CD4-positive, alpha-beta T cell treated with Interleukin-1 beta for 1 hour (primary cell): ENCODE measurements around the gene WNK3.

Source experiments
- DNase-seq, 2 donors: peaks; one replicate each; pipeline ENCODE4 v3.0.0-alpha.2; 2020 to 2022

Gene WNK3

GRCh38 chrX:54157561-54157960, 200.3 kb downstream of the WNK3 start:
- no peak for DNase-seq
